Chondrocyte (in vitro differentiated cells): ENCODE data around the gene XAB2. TPM values are rescaled to one million over a fixed set of nuclear protein-coding genes. Genes with fewer than 3 reads are reported as not detected.

Source experiments
- DNase-seq: peaks from one replicate; pipeline ENCODE4 v3.0.0; 2021; ENCODE audit warnings: mixed read lengths, low spot score
- H3K27ac Mint-ChIP-seq: one replicate; pipeline ENCODE4 v1.8.0; 2021; ENCODE audit warnings: mild to moderate bottlenecking, moderate library complexity, mixed read lengths; ENCODE audit not compliant: unreplicated experiment
- H3K27me3 Mint-ChIP-seq: 2 replicates; pipeline ENCODE4 v1.8.0; 2021; ENCODE audit warnings: low read depth, mixed read lengths
- H3K36me3 Mint-ChIP-seq: 2 replicates; pipeline ENCODE4 v1.8.0; 2021; ENCODE audit warnings: low read depth, mixed read lengths
- H3K4me1 Mint-ChIP-seq: 2 replicates; pipeline ENCODE4 v1.8.0; 2021; ENCODE audit warnings: low read depth, mild to moderate bottlenecking, mixed read lengths
- H3K4me3 Mint-ChIP-seq: one replicate; pipeline ENCODE4 v1.8.0; 2021; ENCODE audit warnings: mild to moderate bottlenecking, moderate library complexity, mixed read lengths; ENCODE audit not compliant: unreplicated experiment
- H3K9me3 Mint-ChIP-seq: 2 replicates; pipeline ENCODE4 v1.8.0; 2021; ENCODE audit warnings: low read depth, mixed read lengths
- total RNA-seq: library from RNA; stranded (reverse); gene quantifications from 3 replicates; pipeline ENCODE4 v1.2.1, GENCODE V29; 2021
- TF ChIP-seq, protein P1 (sequence below): fragments of 200-600 bp; sonication (generic); IDR thresholded peaks from 2 replicates; pipeline ENCODE4 v1.5.0; 2021; ENCODE audit warnings: antibody characterized with exemption, mild to moderate bottlenecking, moderate library complexity

Gene XAB2
- total RNA-seq, 1 donor from 2014 or later = 27.4 TPM

DNA sequence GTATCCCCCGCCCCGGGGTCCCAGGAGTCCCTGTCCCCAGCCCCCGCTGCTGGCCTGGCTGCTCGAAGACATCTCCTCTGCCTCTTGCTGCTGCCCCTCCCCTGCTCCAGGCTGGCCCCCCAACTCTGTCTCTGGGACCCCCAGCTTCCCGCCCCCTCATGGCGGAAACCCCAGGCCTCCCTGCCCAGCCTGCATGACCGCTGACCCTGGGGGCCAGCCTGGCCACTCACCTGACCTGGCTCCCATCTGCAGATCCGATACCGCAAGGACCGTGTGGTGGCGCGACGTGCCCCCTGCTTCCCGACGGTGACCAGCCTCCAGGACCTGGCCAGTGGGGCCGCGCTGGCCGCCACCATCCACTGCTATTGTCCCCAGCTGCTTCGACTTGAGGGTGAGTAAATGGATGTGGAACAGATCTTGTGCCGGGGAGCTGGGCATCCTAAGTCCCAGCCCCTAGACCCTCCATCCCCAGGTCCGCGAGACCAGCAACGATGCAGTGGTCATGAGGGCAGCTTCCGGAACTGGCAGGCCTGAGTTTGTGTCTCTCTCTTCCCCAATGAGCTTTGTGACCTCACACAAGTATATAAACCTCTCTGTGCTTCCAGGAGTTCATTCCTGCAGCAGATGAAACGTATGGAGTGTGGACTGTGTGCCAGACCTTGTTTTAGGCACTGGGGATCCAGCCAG, 21.3 kb downstream of the XAB2 start:
- TF ChIP-seq, protein P1, sequence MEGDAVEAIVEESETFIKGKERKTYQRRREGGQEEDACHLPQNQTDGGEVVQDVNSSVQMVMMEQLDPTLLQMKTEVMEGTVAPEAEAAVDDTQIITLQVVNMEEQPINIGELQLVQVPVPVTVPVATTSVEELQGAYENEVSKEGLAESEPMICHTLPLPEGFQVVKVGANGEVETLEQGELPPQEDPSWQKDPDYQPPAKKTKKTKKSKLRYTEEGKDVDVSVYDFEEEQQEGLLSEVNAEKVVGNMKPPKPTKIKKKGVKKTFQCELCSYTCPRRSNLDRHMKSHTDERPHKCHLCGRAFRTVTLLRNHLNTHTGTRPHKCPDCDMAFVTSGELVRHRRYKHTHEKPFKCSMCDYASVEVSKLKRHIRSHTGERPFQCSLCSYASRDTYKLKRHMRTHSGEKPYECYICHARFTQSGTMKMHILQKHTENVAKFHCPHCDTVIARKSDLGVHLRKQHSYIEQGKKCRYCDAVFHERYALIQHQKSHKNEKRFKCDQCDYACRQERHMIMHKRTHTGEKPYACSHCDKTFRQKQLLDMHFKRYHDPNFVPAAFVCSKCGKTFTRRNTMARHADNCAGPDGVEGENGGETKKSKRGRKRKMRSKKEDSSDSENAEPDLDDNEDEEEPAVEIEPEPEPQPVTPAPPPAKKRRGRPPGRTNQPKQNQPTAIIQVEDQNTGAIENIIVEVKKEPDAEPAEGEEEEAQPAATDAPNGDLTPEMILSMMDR = no peak
- peaks cover 9% of the 10 kb centered on the region for H3K27me3 Mint-ChIP-seq
- no peaks in the 10 kb centered on the region for H3K9me3 Mint-ChIP-seq
- H3K4me1 Mint-ChIP-seq = no peaks in the 10 kb centered on the region
- H3K36me3 Mint-ChIP-seq = no peaks in the 10 kb centered on the region
- no peak overlapping the region for H3K27ac Mint-ChIP-seq
- no peak for DNase-seq
- H3K4me3 Mint-ChIP-seq = no peak overlapping the region

DNA sequence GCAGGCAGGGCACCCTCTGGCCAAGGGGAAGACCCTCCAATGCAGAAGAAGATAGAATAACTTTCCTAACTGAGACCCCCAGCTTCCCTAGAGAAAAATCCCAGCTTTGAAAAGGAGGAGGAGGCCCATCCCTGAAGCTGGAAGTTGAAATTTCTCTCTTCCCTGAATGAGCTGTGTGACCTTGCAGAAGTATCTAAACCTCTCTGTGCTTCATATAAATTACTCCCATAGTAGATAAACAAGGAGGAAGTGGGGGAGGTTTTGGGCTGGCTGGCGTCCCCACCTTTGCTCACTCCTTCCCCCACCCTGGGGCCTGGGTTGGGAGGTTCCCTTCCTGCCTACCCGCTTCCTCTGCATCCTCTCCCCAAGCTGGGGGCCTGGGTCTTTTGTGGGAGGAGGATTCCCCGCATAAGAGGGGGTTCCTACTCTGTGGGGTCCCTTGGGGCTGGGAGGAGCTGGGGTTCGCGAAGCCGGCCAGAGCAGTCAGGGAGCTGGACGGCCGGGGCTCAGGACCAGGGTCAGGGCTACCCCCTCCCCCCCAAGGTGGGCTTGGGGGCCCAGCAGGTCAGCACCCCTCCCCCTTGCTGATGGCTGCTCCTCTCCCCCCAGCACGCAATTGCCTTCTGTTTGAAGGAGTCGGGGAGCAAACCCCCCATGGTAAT, 22.0 kb downstream of the XAB2 start:
- no peaks in the 10 kb centered on the region for H3K9me3 Mint-ChIP-seq
- H3K4me3 Mint-ChIP-seq = no peak overlapping the region

DNA sequence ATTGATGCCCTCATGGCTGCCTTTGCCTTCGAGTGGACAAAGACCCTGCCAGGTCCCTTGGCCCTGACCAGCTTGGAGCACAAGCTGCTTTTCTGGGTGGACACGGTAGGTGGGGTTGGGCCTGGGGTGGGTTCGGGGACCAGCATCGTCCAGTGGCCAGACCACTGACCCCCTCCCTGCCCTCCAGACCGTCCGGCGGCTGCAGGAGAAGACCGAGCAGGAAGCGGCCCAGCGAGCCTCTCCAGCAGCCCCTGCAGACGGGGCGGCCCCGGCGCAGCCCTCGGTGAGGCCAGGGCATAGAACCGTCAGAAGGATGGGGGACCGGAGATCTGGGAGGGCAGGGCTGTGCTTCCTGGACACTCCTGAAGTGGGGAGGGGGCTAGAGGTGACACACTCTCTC, 23.1 kb downstream of the XAB2 start:
- H3K9me3 Mint-ChIP-seq = no peaks in the 10 kb centered on the region
- peaks cover 14% of the 10 kb centered on the region for H3K27me3 Mint-ChIP-seq
- H3K4me3 Mint-ChIP-seq = no peak overlapping the region
- H3K36me3 Mint-ChIP-seq = no peaks in the 10 kb centered on the region
- no peak for DNase-seq
- H3K27ac Mint-ChIP-seq = no peak overlapping the region
- TF ChIP-seq, protein P1 = no peak
- H3K4me1 Mint-ChIP-seq = no peaks in the 10 kb centered on the region

More for the DNA sequence above, 22.0 kb downstream of the XAB2 start:
- H3K27me3 Mint-ChIP-seq = peaks cover 10% of the 10 kb centered on the region
- H3K4me1 Mint-ChIP-seq = no peaks in the 10 kb centered on the region
- no peak for DNase-seq
- TF ChIP-seq, protein P1 = no peak
- no peak overlapping the region for H3K27ac Mint-ChIP-seq
- H3K36me3 Mint-ChIP-seq = no peaks in the 10 kb centered on the region

DNA sequence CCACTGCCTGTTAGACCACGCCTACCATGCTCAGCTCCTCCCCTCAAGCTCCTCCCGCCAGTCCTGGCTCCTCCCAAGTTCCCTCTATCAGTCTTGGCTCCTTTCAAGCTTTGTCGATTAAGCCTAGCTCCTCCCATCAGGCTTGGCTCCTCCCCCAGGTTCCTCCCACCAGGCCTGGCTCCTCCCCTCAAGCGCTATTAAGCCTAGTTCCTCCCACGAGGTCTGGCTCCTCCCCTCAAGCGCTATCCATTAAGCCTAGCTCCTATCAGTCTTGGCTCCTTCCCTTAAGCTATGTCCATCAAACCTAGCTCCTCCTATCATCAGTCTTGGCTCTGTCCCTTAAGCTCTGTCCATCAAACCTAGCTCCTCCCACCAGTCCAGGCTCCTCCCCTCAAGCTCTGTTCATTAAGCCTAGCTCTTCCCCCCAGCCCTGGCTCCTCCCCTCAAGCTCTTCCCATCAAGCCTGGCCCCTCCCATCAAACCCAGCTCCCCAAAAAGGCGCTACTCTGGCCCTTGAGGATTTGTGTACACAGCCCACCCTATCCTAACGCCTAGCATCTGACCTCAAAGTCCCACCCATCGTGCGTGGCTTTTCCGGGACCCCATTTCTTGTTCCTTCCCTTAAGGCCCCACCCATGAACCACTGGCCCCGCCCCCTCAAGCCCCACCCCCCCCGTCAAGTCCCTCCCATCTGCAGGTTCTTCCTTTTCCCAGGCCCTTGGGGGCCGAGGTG, 23.7 kb downstream of the XAB2 start:
- Mint-ChIP-seq H3K27ac (no peak overlapping the region), H3K9me3 (no peaks in the 10 kb centered on the region), H3K4me3 (no peak overlapping the region)

GRCh38 chr19:7603919-7604318, 25.4 kb downstream of the XAB2 start:
- Mint-ChIP-seq H3K27ac (no peak overlapping the region), H3K27me3 (peaks cover 14% of the 10 kb centered on the region), H3K9me3 (no peaks in the 10 kb centered on the region), H3K4me1 (no peaks in the 10 kb centered on the region), H3K4me3 (no peak overlapping the region), H3K36me3 (no peaks in the 10 kb centered on the region)
- DNase-seq = no peak
- TF ChIP-seq, protein P1 = no peak

More for the DNA sequence above, 23.7 kb downstream of the XAB2 start:
- H3K4me1 Mint-ChIP-seq = no peaks in the 10 kb centered on the region
- DNase-seq = no peak
- TF ChIP-seq, protein P1 = no peak
- H3K27me3 Mint-ChIP-seq = peaks cover 14% of the 10 kb centered on the region
- no peaks in the 10 kb centered on the region for H3K36me3 Mint-ChIP-seq
